KMS-11 (cell line): ENCODE measurements around the gene ESCO1.

Experiments
- H2AFZ ChIP-seq: fragments of 200-600 bp; sonication (generic); 2 replicates; pipeline ENCODE4 v1.6.1; 2016; ENCODE audit warnings: antibody characterized with exemption, mixed run types, low read depth
- H3K27ac ChIP-seq: fragments of 200-600 bp; sonication (generic); 2 replicates; pipeline ENCODE4 v1.6.1; 2016; ENCODE audit warnings: mild to moderate bottlenecking, mixed run types
- H3K27me3 ChIP-seq: fragments of 200-600 bp; sonication (generic); 2 replicates; pipeline ENCODE4 v1.6.1; 2017; ENCODE audit warnings: mild to moderate bottlenecking, low read depth, mixed run types, moderate library complexity; ENCODE audit not compliant: insufficient read depth
- H3K36me3 ChIP-seq: fragments of 200-600 bp; sonication (generic); 2 replicates; pipeline ENCODE4 v1.6.1; 2017; ENCODE audit warnings: mild to moderate bottlenecking, mixed run types; ENCODE audit not compliant: insufficient read depth
- H3K4me1 ChIP-seq: fragments of 200-600 bp; sonication (generic); 2 replicates; pipeline ENCODE4 v1.6.1; 2016; ENCODE audit warnings: mild to moderate bottlenecking, low read depth, mixed run types; ENCODE audit not compliant: poor library complexity, severe bottlenecking
- H3K4me2 ChIP-seq: fragments of 200-600 bp; sonication (generic); 2 replicates; pipeline ENCODE4 v1.7.0; 2016; ENCODE audit warnings: mild to moderate bottlenecking, mixed run types
- H3K4me3 ChIP-seq: fragments of 200-600 bp; sonication (generic); IDR thresholded peaks from 2 replicates; pipeline ENCODE4 v1.6.1; 2017; ENCODE audit warnings: low read depth, low read length, mixed read lengths; ENCODE audit not compliant: insufficient read depth
- H3K79me2 ChIP-seq: fragments of 200-600 bp; sonication (generic); 2 replicates; pipeline ENCODE4 v1.6.1; 2016; ENCODE audit warnings: low read depth, mixed run types; ENCODE audit not compliant: insufficient read depth
- H3K9ac ChIP-seq: fragments of 200-600 bp; sonication (generic); 2 replicates; pipeline ENCODE4 v1.6.1; 2016; ENCODE audit warnings: mild to moderate bottlenecking, mixed run types
- H4K20me1 ChIP-seq: fragments of 200-600 bp; sonication (generic); 2 replicates; pipeline ENCODE4 v1.6.1; 2016; ENCODE audit warnings: mild to moderate bottlenecking, mixed run types; ENCODE audit not compliant: insufficient read depth
- CTCF ChIP-seq: fragments of 200-600 bp; sonication (generic); conservative IDR thresholded peaks from 2 replicates; pipeline ENCODE4 v1.6.1; 2017; ENCODE audit warnings: low read depth, mild to moderate bottlenecking, antibody characterized with exemption, low read length, moderate library complexity, mixed read lengths

Gene ESCO1

GRCh38 chr18:21496277-21496835 lies 104.1 kb downstream of the ESCO1 start:
- Histone ChIP-seq H3K36me3 (no peaks in the 10 kb centered on the region), H3K9ac (no peak overlapping the region), H3K4me2 (no peak overlapping the region), H3K79me2 (no peaks in the 10 kb centered on the region), H4K20me1 (no peaks in the 10 kb centered on the region), H3K27ac (no peak overlapping the region), H2AFZ (no peak overlapping the region), H3K4me1 (no peaks in the 10 kb centered on the region), H3K27me3 (no peaks in the 10 kb centered on the region), H3K4me3 (no peak overlapping the region)
- TF ChIP-seq CTCF = no peak

GRCh38 chr18:21490748-21491147 lies 109.8 kb downstream of the ESCO1 start:
- H4K20me1 ChIP-seq = no peaks in the 10 kb centered on the region
- H2AFZ ChIP-seq = no peak overlapping the region
- no peak overlapping the region for H3K27ac ChIP-seq
- no peak for TF ChIP-seq CTCF
- H3K4me1 ChIP-seq = no peaks in the 10 kb centered on the region
- no peaks in the 10 kb centered on the region for H3K79me2 ChIP-seq
- H3K36me3 ChIP-seq = no peaks in the 10 kb centered on the region
- H3K27me3 ChIP-seq = no peaks in the 10 kb centered on the region
- H3K4me3 ChIP-seq = no peak overlapping the region
- no peak overlapping the region for H3K9ac ChIP-seq
- no peak overlapping the region for H3K4me2 ChIP-seq

GRCh38 chr18:21489919-21490495 lies 110.5 kb downstream of the ESCO1 start:
- Histone ChIP-seq H3K4me1 (peaks cover 6% of the 10 kb centered on the region), H3K79me2 (no peaks in the 10 kb centered on the region), H3K9ac (no peak overlapping the region), H4K20me1 (no peaks in the 10 kb centered on the region), H2AFZ (no peak overlapping the region), H3K4me3 (no peak overlapping the region), H3K27me3 (no peaks in the 10 kb centered on the region), H3K36me3 (no peaks in the 10 kb centered on the region), H3K27ac (no peak overlapping the region), H3K4me2 (no peak overlapping the region)
- TF ChIP-seq CTCF = no peak

GRCh38 chr18:21489119-21489750 lies 111.3 kb downstream of the ESCO1 start:
- TF ChIP-seq CTCF = peak; percentile 80
- Histone ChIP-seq H3K4me1 (peaks cover 9% of the 10 kb centered on the region), H4K20me1 (no peaks in the 10 kb centered on the region)

More at GRCh38 chr18:21489119-21489750, 111.3 kb downstream of the ESCO1 start:
- H3K27me3 ChIP-seq = no peaks in the 10 kb centered on the region
- H3K79me2 ChIP-seq = no peaks in the 10 kb centered on the region
- no peak overlapping the region for H3K4me3 ChIP-seq
- no peak overlapping the region for H2AFZ ChIP-seq
- H3K36me3 ChIP-seq = no peaks in the 10 kb centered on the region
- no peak overlapping the region for H3K27ac ChIP-seq
- no peak overlapping the region for H3K9ac ChIP-seq
- H3K4me2 ChIP-seq = no peak overlapping the region
